ENCODE measurements around the gene KIF26B. TPM values are rescaled to one million over a fixed set of nuclear protein-coding genes. Genes with fewer than 3 reads are reported as not detected.

The KIF26B gene
- 1 to 10 TPM in 1 of 2 donors, under 1 TPM in 1; 0.83 to 1.3 TPM for total RNA-seq

DNA sequence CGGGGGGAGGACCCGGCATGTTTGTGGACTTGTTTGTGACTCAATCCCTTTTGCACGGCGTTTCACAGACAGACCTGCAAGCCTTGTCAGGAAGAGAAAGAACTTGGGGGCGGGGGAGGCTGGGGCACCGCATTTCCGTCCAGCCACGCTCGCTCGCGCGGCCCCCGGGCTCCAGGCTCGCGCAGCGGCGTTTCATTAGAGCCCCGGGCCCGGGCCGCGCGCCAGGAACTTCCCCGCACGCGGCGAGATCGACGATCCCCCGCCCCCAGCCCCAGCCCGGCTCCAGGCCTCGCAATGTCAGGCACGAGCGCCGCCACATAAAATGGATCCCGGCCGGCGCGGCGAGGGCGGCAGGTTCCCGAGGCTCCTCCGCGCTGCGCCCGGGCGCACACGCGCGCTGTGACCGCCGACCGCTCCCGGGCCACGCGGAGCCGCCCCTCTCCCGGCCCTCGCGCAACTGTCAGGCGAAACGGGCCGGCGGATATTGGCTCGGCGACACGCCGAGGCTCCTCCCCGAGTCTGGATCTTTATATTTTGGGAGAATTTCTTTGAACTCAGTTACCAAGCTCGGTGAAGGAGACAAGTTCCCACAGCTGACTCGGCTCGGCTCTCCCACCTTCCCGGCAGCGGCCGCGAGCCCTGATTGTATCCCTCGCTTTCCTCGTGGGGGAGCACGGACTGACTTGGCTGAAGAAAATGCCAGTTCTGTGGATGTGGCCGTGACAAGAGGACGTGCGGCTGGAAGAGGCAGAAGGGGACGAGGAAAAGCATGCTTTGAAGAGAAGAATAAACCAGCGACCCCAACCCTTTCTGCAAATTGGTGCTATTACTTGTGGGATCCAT, at the start of gene KIF26B:
KIF26B (plus strand) TSS at position 557 of the 843 bp plus-strand sequence. CDS start 440 bp downstream, outside the sequence.
- H3K27ac ChIP-seq: no peak within 1 kb of the TSS
- TF ChIP-seq, protein P1, sequence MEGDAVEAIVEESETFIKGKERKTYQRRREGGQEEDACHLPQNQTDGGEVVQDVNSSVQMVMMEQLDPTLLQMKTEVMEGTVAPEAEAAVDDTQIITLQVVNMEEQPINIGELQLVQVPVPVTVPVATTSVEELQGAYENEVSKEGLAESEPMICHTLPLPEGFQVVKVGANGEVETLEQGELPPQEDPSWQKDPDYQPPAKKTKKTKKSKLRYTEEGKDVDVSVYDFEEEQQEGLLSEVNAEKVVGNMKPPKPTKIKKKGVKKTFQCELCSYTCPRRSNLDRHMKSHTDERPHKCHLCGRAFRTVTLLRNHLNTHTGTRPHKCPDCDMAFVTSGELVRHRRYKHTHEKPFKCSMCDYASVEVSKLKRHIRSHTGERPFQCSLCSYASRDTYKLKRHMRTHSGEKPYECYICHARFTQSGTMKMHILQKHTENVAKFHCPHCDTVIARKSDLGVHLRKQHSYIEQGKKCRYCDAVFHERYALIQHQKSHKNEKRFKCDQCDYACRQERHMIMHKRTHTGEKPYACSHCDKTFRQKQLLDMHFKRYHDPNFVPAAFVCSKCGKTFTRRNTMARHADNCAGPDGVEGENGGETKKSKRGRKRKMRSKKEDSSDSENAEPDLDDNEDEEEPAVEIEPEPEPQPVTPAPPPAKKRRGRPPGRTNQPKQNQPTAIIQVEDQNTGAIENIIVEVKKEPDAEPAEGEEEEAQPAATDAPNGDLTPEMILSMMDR (IDR thresholded peaks at IDR 0.05): no peak
- peak; percentile 55 for DNase-seq (ENCODE audit: low spot score)

DNA sequence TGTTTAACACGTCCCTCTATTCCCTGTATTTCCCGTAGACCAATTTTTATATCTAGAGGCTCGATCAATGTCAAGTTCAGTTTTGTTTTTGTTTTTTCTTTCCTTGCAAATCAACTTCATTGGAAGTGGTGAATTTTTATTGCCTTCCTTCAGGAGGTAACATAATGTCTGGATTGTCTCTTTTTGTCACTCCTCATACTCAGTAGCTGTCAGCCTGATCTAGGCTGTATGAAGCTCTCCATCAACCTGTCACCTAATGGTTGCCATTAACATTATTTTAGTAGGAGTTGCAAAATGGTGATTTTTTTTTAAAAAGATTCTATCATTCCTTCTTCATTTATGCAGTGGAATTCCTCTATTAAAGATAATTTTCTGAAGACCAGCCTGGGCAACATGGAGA, 49.7 kb upstream of the KIF26B start:
- Histone ChIP-seq H3K4me1 (no peaks in the 10 kb centered on the region), H3K4me3 (no peak overlapping the region), H3K27ac (no peak overlapping the region), H3K36me3 (no peaks in the 10 kb centered on the region), H3K9me3 (no peaks in the 10 kb centered on the region), H3K27me3 (no peaks in the 10 kb centered on the region)
- no peak for DNase-seq (ENCODE audit: low spot score)
- TF ChIP-seq, protein P1 (IDR thresholded peaks at IDR 0.05): no peak

More for the DNA sequence above, at the start of gene KIF26B:
- peak within 1 kb of the TSS; percentile 38 to 57 for H3K4me3 ChIP-seq
- H3K9me3 ChIP-seq: no peaks in the 10 kb centered on the region
- H3K4me1 ChIP-seq: peaks cover 0 to 43% of the 10 kb centered on the region in 2 donors
- no peaks in the 10 kb centered on the region for H3K36me3 ChIP-seq
- H3K27me3 ChIP-seq: peaks cover 0 to 5% of the 10 kb centered on the region in 2 donors

DNA sequence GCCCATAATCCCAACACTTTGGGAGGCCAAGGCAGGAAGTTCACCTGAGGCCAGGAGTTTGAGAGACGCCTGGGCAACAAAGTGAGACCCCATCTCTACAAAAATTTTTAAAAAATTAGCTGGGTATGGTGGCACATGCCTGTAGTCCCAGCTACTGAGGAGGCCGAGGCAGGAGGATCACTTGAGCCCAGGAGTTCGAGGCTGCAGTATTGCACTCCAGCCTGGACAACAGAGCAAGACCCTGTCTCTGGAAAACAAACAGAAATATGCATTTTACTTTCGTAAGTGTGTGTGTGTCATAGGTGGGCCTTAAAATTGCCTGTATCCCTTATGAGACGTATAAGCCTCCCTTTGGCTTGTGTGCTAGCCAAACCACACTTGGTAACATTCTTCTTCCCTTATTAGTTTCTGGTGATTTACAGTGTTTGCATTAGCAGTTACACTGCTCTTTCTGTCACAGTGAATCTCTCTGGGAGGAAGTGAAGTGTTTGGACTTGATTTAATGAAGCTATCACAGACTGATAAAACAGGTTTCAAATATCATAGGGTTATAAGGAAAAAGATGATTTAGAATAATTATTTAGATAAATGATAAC, 48.9 kb upstream of the KIF26B start:
- no peak for DNase-seq (ENCODE audit: low spot score)
- Histone ChIP-seq H3K9me3 (no peaks in the 10 kb centered on the region), H3K27ac (no peak overlapping the region), H3K4me1 (no peaks in the 10 kb centered on the region), H3K36me3 (no peaks in the 10 kb centered on the region), H3K4me3 (no peak overlapping the region), H3K27me3 (no peaks in the 10 kb centered on the region)
- TF ChIP-seq, protein P1 (IDR thresholded peaks at IDR 0.05): no peak

DNA sequence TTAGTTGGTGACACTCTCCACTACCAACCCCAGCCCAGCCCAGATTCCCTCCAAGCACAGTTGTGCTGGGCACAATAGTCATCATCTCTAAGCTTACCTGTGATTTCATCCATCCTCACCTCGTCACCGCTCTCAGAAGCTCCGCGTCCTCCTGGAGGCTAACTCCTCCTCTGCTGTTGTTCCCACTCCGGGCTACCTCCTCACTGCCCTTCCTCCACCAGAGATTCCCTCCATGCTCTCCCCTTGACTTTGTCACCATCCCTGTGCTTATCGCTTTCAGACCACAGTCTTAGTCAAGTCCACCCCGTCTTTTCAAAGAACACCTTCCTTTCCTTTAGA, 47.0 kb upstream of the KIF26B start:
- Histone ChIP-seq H3K27me3 (no peaks in the 10 kb centered on the region), H3K27ac (no peak overlapping the region), H3K9me3 (no peaks in the 10 kb centered on the region), H3K4me1 (no peaks in the 10 kb centered on the region), H3K4me3 (no peak overlapping the region), H3K36me3 (no peaks in the 10 kb centered on the region)
- DNase-seq (ENCODE audit: low spot score): no peak
- TF ChIP-seq, protein P1 (IDR thresholded peaks at IDR 0.05): no peak

DNA sequence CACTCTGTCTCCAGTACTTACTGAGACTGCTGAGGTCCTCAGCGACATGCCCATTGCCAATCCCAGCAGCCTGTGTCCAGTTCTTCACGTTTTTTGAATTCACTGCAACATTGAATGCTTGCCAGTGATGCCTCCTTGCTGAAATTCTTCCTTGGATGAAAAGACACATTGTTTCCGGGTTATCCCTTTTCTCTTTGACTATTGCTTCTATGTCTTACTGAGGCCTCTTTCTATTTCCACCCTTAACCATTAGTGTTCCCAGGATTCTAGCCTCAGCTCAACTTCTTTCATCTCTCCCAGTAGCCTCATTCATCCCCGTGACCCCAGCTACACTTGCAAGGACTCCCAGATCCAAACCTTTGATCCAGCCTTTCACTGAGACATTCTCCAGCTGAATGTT, 46.5 kb upstream of the KIF26B start:
- Histone ChIP-seq H3K27me3 (no peaks in the 10 kb centered on the region), H3K4me1 (no peaks in the 10 kb centered on the region), H3K27ac (no peak overlapping the region), H3K9me3 (no peaks in the 10 kb centered on the region), H3K4me3 (no peak overlapping the region), H3K36me3 (no peaks in the 10 kb centered on the region)
- TF ChIP-seq, protein P1 (IDR thresholded peaks at IDR 0.05): no peak
- DNase-seq (ENCODE audit: low spot score): no peak
